NCI-H82 treated with DMSO at 0.1 percent for 48 hours (cell line): ENCODE results near the gene NELFCD.
"Not testable (repeated sequence)": the region's sequence is repeated elsewhere in the genome, so short reads cannot be mapped to it uniquely, and the experiment has no call there.

Source experiments
- DNase-seq: peaks from one replicate; lab custom pipeline; 2025; ENCODE audit not compliant: unreplicated experiment; lab: John Stamatoyannopoulos, UW

The NELFCD gene

GRCh38 chr20:59007665-59008511 is 26.8 kb downstream of the NELFCD start:
- DNase-seq: no peak

- DNase-seq: no peak
These were observed 27.8 kb downstream of the NELFCD start for GRCh38 chr20:59008715-59009336.

GRCh38 chr20:59010321-59010994 is 29.4 kb downstream of the NELFCD start:
- no peak for DNase-seq

GRCh38 chr20:59010995-59011873 is 30.2 kb downstream of the NELFCD start:
- DNase-seq: no peak

- DNase-seq: not testable (repeated sequence)
These were observed 30.8 kb downstream of the NELFCD start for GRCh38 chr20:59011874-59012157.

- no peak for DNase-seq
These were observed 32.2 kb downstream of the NELFCD start for GRCh38 chr20:59013031-59013951.

- no peak for DNase-seq
These were observed 33.0 kb downstream of the NELFCD start for GRCh38 chr20:59013959-59014608.

GRCh38 chr20:59014680-59015389 is 33.8 kb downstream of the NELFCD start:
- DNase-seq: no peak

- DNase-seq: no peak
These were observed 34.4 kb downstream of the NELFCD start for GRCh38 chr20:59015411-59015810.

GRCh38 chr20:59015812-59016711 is 35.0 kb downstream of the NELFCD start:
- DNase-seq: no peak

GRCh38 chr20:59016795-59017492 is 35.9 kb downstream of the NELFCD start:
- DNase-seq: no peak

GRCh38 chr20:59017493-59018231 is 36.6 kb downstream of the NELFCD start:
- no peak for DNase-seq

- DNase-seq: no peak
These were observed 37.8 kb downstream of the NELFCD start for GRCh38 chr20:59018817-59019216.

GRCh38 chr20:59019217-59019616 is 38.2 kb downstream of the NELFCD start, which contains the start of gene TUBB1:
Gene TUBB1, plus strand, starts transcription at chr20:59019429. Its CDS starts 94 bp downstream, at chr20:59019523.
- DNase-seq: no peak

GRCh38 chr20:59020938-59021551 is 40.0 kb downstream of the NELFCD start:
- no peak for DNase-seq

GRCh38 chr20:59022754-59023153 is 41.7 kb downstream of the NELFCD start:
- DNase-seq: no peak
